Fibroblast of lung (primary cell): Measurements from ENCODE around the gene TRIP6.

Experiments used
- EZH2 ChIP-seq: IDR thresholded peaks from 2 replicates; pipeline ENCODE4 v1.5.1; 2012; ENCODE audit warnings: low read length, control low read depth, mild to moderate bottlenecking; ENCODE audit errors: missing control alignments
- TF ChIP-seq, protein P1 (sequence below), 2 donors: IDR thresholded peaks in 1 of 2; conservative IDR thresholded peaks in 1 of 2; 1 replicate in 1 of 2; 2 replicates in 1 of 2; pipeline ENCODE4 v1.5.1; 2011 to 2012; ENCODE audit warnings: low read length in 2 of 2, control low read depth in 1 of 2, inconsistent platforms in 1 of 2, low read depth in 1 of 2, mild to moderate bottlenecking in 1 of 2

- TF ChIP-seq, protein P1, sequence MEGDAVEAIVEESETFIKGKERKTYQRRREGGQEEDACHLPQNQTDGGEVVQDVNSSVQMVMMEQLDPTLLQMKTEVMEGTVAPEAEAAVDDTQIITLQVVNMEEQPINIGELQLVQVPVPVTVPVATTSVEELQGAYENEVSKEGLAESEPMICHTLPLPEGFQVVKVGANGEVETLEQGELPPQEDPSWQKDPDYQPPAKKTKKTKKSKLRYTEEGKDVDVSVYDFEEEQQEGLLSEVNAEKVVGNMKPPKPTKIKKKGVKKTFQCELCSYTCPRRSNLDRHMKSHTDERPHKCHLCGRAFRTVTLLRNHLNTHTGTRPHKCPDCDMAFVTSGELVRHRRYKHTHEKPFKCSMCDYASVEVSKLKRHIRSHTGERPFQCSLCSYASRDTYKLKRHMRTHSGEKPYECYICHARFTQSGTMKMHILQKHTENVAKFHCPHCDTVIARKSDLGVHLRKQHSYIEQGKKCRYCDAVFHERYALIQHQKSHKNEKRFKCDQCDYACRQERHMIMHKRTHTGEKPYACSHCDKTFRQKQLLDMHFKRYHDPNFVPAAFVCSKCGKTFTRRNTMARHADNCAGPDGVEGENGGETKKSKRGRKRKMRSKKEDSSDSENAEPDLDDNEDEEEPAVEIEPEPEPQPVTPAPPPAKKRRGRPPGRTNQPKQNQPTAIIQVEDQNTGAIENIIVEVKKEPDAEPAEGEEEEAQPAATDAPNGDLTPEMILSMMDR (conservative IDR thresholded peaks at IDR 0.05 in 1 of 2, IDR thresholded peaks at IDR 0.05 in 1 of 2; ENCODE audit: low read depth in 1 of 2, low read length in 2 of 2), result no peak
- TF ChIP-seq EZH2, result no peak
These were observed 42.5 kb upstream of the TRIP6 start for GRCh38 chr7:100824499-100825214.
